Measurements from ENCODE around the gene SEC16A.

SEC16A gene

DNA sequence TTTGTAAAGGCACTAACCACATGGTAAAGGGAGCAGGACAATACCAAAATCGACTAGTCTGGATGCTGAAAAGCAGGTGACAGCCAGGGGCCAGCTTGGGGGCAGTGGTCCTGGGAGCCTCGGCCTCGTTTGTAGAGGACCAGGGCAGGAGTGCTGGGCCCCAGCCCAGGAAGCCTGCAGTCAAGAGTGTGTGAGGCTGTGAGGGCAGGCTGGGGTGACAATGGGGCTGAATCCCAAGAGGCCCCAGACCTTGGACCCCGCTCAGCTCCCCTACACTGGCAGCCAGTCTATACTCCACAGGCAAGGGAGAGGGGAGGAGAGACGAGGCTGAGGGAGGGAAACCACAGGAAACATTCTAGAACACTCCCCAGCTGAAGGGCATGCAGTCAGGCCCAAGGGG lies 40.6 kb downstream of the SEC16A start:
- TF ChIP-seq GATA3 (IDR thresholded peaks at IDR 0.05; ENCODE audit: low read depth, low read length) (no peak), GATA2 (IDR thresholded peaks at IDR 0.05; ENCODE audit: low read depth, low read length) (no peak)

DNA sequence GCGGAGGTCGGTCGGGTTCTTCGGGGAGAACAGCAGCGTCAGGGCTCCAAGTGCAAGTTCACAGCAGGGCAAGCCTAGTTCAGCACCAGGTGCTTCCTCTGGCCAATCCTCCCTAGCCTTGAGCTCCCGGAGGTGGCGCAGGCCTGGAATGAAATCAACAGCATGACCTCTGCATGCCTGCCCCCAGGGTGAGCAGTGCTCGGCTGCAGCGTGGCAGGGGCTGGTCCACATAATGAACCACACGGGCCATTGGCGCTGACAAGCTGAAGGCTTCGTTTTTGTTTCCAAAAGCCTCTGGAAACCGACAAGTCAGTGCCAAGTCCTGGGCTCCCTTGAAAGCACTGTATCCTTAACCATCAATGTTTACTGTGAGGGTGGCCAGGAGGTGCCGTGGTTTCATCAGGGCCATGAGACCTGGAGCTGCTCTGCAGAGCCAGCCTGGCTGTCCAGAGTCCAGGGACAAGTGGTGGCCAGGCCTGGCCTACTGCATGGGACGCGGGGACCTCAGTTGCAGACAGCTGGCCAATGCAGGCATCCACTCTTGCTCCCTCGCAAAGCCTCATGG lies 41.1 kb downstream of the SEC16A start:
- TF ChIP-seq GATA2 (IDR thresholded peaks at IDR 0.05; ENCODE audit: low read depth, low read length) (no peak), GATA3 (IDR thresholded peaks at IDR 0.05; ENCODE audit: low read depth, low read length) (no peak)

DNA sequence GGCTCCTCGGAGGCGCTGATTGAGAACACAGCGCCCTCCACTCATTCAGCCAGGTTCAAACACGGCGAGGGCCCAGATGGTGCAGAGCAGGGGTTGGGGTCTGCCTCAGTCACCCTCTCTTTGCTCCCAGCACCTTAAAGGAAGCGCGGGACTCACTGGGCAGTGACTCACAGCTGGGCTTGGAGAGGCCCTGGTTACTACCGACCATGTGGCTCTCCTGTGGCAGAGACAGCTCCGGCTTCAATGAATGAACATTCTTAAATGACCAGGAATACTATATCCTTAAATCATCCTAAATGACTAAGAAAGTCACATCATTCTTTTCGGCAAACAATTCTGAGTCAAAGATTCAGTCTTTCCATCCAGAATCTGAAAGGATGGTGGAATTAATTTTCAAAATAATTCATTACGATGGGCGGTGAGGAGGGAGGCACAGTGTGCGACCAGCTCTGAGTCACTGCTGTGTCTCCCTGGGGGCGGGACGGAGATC lies 41.6 kb downstream of the SEC16A start:
- TF ChIP-seq GATA2 (IDR thresholded peaks at IDR 0.05; ENCODE audit: low read depth, low read length), result no peak
- no peak for TF ChIP-seq GATA3 (IDR thresholded peaks at IDR 0.05; ENCODE audit: low read depth, low read length)

- TF ChIP-seq GATA2 (IDR thresholded peaks at IDR 0.05; ENCODE audit: low read depth, low read length), result no peak
- TF ChIP-seq GATA3 (IDR thresholded peaks at IDR 0.05; ENCODE audit: low read depth, low read length), result no peak
Observed at GRCh38 chr9:136439481-136440408, 43.1 kb downstream of the SEC16A start, which contains the start of gene INPP5E. INPP5E (minus strand) TSS chr9:136439845; CDS start chr9:136439419, 426 bp downstream.

- TF ChIP-seq GATA3 (IDR thresholded peaks at IDR 0.05; ENCODE audit: low read depth, low read length) (no peak), GATA2 (IDR thresholded peaks at IDR 0.05; ENCODE audit: low read depth, low read length) (no peak; the same call in 1 of the 2 replicates)
Observed at GRCh38 chr9:136438548-136439480, 44.0 kb downstream of the SEC16A start.

DNA sequence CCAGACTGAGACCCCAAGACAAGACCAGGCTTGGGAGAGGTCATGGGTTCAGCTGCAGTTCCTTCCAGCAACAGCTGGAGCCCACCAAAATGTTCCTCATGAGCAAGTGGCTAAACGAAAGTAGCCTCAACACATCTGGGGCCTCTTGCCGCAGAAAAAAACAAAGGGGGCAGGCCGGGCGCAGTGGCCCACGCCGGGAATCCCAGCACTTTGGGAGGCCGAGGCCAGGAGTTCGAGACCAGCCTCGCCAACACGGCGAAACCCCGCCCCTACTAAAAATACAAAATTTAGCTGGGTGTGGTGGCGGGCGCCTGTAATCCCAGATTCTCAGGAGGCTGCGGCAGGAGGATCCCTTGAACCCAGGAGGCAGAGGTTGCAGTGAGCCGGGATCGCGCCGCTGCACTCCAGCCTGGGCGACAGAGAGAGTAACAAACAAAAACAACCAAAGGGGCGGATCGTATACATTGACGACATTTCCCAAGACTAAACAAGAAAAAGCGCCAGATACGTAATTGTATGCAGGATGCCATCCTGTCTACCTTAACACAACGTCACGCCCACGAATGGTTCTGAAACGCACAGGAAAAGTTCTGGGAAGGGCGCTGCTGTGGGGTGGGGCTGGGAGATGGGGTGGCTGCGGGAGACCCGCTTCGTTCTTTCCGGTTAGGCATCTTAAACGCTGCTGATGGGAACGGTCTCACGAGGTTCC lies 44.8 kb downstream of the SEC16A start:
- TF ChIP-seq GATA3 (IDR thresholded peaks at IDR 0.05; ENCODE audit: low read depth, low read length) (no peak), GATA2 (IDR thresholded peaks at IDR 0.05; ENCODE audit: low read depth, low read length) (no peak)

DNA sequence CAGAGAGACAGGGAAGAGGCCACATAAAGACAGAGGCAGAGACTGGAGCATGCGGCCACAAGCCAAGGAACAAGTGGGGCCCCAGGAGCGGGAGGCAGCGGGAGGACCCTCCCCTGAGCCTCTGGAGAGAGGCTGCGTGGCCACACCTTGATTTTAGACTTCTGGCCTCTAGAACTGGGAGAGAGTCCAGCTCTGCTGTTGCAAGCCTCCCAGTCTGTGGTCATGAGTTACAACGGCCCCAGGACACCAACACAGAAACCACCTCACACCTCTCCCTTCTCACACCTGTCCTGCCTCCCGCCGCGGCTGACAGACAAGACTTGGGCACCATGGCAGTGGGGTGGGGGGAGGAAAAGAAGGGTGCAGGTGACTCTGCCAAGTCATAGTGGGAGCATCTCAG lies 45.4 kb downstream of the SEC16A start:
- TF ChIP-seq GATA2 (IDR thresholded peaks at IDR 0.05; ENCODE audit: low read depth, low read length), result no peak
- TF ChIP-seq GATA3 (IDR thresholded peaks at IDR 0.05; ENCODE audit: low read depth, low read length), result no peak

DNA sequence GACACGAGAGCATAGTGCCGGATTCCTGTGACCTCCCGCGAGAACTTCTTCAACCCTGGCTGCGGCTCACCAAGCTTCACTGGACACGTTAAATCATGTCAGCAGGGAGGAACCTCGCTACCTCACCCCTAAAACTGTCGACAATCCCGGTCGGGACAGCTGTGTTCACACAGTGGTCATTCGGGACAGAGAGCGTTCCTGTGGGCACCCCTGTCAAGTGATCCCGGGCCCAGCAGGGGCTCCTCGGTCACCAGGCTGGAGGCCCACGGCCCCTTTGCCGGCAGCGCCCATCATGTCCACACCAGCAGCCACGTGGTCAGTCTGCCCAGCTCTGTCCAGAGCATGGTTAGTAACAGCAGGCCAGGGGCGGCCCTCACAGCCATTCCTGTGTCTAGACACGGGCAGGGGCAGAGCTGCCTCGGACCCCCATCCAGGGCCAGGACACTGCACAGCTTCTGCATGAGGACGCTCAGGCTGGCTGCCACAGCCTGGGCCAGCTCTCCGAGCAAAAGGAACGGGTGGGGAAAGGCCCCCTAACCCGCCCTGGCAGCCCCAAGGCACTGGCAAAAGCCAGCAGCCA lies 46.7 kb downstream of the SEC16A start:
- TF ChIP-seq GATA2 (IDR thresholded peaks at IDR 0.05; ENCODE audit: low read depth, low read length), result no peak
- TF ChIP-seq GATA3 (IDR thresholded peaks at IDR 0.05; ENCODE audit: low read depth, low read length), result no peak

GRCh38 chr9:136434580-136435169 lies 48.2 kb downstream of the SEC16A start:
- TF ChIP-seq GATA3 (IDR thresholded peaks at IDR 0.05; ENCODE audit: low read depth, low read length), result no peak
- no peak for TF ChIP-seq GATA2 (IDR thresholded peaks at IDR 0.05; ENCODE audit: low read depth, low read length)

DNA sequence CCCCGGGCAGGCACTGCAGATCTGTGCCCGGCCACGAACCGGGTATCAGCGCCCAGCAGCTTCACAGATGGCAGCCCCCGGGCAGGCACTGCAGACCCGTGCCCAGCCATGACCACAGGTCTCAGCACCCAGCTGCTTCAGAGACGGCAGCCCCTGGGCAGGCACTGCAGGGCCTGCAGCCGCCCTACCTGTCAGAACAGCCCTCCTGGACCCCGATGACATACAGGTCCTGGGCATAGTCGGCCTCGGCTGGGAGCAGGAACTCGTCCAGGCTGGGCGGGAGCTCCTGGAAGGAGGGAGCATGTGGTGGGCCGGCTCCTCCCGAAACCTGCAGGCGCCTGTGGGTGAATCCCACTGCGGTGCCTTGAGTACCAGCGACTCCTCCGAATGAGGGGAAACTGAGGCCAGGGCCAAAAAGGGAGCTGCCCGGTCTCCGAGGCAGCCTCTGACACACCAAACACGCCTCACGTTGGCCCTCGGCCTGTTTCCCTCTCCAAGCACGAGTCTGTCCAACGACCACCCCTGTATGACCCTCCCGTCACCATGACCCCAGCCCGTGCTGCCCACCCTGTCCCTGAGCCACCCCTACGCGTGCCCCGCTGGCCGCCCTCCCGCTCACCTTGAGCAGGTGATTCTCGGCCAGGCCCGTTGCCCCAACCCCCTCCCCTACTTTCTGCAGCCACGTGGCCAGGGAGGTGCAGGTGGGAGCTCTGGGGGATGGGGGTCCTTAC lies 48.8 kb downstream of the SEC16A start:
- TF ChIP-seq GATA3 (IDR thresholded peaks at IDR 0.05; ENCODE audit: low read depth, low read length) (no peak), GATA2 (IDR thresholded peaks at IDR 0.05; ENCODE audit: low read depth, low read length) (no peak)

- TF ChIP-seq GATA3 (IDR thresholded peaks at IDR 0.05; ENCODE audit: low read depth, low read length) (no peak), GATA2 (IDR thresholded peaks at IDR 0.05; ENCODE audit: low read depth, low read length) (no peak)
Observed at GRCh38 chr9:136433043-136433715, 49.7 kb downstream of the SEC16A start.

Data from SH-SY5Y (cell line).